Astrocyte (in vitro differentiated cells and primary cell): ENCODE measurements around the gene TMEM45A.

Experiments
- EZH2 ChIP-seq: IDR thresholded peaks from 2 replicates; pipeline ENCODE4 v1.6.1; 2012; ENCODE audit warnings: mild to moderate bottlenecking, low read length, inconsistent platforms; ENCODE audit not compliant: insufficient read depth
- TF ChIP-seq, protein P1 (sequence below): IDR thresholded peaks from 2 replicates; pipeline ENCODE4 v1.5.1; 2011; ENCODE audit warnings: low read depth, mild to moderate bottlenecking, inconsistent platforms, low read length, moderate library complexity; ENCODE audit not compliant: insufficient read depth

DNA sequence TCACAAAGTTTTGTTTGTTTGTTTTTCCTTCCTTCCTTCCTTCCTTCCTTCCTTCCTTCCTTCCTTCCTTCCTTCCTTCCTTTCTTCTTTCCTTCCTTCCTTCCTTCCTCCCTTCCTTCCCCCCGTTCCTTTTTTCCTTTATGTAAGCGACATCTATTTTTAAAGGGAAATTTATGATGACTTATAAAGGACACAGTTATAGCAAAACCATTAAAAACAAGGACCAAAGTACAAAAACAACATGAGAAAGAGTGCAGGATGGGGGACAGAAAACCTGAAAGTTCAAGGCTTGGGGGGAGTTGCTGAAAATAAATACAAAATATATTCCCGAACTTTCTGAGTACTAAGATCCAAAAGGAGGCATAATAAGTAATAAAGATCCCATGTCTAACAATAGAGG, 118.8 kb downstream of the TMEM45A start:
- TF ChIP-seq, protein P1, sequence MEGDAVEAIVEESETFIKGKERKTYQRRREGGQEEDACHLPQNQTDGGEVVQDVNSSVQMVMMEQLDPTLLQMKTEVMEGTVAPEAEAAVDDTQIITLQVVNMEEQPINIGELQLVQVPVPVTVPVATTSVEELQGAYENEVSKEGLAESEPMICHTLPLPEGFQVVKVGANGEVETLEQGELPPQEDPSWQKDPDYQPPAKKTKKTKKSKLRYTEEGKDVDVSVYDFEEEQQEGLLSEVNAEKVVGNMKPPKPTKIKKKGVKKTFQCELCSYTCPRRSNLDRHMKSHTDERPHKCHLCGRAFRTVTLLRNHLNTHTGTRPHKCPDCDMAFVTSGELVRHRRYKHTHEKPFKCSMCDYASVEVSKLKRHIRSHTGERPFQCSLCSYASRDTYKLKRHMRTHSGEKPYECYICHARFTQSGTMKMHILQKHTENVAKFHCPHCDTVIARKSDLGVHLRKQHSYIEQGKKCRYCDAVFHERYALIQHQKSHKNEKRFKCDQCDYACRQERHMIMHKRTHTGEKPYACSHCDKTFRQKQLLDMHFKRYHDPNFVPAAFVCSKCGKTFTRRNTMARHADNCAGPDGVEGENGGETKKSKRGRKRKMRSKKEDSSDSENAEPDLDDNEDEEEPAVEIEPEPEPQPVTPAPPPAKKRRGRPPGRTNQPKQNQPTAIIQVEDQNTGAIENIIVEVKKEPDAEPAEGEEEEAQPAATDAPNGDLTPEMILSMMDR: no peak
- TF ChIP-seq EZH2: no peak
